Measurements from ENCODE around the gene MYL7.

The MYL7 gene

DNA sequence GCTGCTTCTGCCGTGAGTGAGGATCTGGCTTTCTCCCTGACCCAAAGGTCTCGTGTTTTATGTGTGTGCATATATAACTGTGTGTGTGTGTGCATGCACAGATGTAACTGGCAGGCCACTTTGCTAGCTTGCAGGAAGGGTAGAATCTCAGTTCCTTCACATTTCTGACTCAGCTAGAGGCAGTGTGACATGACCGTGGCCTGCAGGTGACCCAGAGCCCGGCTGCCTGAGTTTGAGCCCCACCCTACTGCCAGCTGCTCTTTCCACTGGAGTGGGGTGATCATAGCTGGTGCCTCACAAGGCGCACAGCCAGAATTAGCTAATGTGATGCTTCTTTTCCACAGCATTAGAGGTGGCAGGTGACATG, 9.3 kb upstream of the MYL7 start:
- no peak for DNase-seq (ENCODE audit: low read depth in 2 of 2)

DNA sequence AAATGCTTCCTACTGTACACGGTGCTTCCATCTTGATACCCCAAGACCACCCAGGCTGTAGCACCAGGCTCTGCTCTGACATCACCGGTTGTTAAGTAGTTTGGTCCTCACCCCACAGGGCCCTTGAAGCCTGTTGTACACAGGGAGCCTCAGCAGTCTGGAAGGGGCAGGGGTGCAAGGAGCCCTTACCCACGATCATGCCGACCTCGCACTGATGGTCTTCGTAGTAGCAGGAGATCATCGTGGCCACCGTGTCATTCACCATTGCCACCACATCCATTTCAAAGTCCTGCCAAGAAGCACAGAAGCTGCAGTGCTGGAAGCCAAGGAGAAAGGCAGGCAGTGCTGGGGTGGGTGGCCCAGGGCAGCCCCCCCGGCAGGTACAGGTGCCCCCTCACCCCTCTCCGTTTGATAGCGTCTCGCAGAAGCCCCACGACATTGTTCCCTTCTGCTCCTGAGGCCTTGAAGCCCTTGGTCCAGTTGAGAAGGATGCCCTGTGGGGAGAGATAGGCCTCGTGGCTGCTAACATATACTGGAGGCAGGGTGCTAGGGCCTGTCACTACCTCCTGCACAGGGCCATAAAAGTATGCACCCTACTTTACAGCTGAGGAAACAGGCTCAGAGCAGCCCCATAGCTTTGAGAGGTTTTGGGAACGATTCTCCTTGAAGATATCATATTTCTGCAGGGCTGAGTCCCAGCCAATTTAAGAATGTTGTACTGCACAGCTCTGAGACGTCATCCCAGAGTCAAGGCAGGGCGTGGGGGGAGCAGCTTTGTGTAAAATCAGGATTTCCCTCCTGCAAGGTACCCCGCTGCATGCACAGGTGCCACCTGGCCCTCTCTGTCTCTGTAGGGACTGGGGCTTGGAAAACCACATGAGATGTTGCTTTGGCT, 8.7 kb upstream of the MYL7 start:
- DNase-seq (ENCODE audit: low read depth in 2 of 2): no peak

DNA sequence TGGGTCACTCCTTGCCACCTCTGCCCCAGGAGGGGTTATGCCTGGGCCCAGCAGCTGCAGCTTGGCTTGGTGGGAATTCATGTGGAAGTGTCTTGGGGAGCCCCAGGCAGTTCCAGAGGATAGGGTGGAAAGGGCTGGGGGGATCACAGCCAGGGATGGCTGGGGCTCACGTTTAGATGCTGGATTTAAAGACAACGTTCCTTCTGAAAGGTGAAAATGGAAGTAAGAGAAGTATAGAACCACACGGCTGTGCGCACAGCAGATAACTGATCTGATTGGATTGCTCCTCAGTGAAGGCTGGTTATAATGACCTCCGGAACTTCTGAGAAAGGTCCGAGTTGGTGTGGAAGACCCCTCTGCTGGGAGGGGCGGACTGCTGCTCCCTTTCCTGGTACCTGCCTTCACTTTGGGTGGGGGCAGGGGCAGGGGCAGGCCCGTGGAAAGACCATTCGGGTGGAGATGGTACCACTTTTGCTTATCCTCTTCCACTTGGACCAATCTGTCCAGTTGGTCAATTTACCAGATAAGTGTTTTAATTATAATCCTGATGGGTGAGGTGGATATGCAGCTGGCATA, 7.9 kb upstream of the MYL7 start:
- DNase-seq (ENCODE audit: low read depth in 2 of 2): no peak

DNA sequence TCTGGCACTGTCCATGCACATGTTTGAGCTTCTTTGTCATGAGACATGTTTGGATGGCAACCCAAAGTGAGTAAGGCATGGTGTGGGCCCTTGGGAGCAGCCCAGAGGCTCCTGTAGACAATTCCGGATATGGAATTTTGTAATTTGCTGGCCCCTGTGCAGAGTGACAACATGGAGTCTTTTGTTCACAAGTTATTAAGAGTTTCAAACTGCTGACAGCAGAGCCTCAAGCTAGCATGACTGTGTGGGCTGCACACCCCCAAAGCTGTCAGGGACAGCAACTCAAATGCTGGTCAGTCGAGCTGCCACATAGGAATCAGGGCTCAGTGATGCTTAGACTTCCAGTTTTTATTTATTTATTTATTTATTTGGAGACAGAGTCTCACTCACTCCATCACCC, 7.0 kb upstream of the MYL7 start:
- no peak for DNase-seq (ENCODE audit: low read depth in 2 of 2)

DNA sequence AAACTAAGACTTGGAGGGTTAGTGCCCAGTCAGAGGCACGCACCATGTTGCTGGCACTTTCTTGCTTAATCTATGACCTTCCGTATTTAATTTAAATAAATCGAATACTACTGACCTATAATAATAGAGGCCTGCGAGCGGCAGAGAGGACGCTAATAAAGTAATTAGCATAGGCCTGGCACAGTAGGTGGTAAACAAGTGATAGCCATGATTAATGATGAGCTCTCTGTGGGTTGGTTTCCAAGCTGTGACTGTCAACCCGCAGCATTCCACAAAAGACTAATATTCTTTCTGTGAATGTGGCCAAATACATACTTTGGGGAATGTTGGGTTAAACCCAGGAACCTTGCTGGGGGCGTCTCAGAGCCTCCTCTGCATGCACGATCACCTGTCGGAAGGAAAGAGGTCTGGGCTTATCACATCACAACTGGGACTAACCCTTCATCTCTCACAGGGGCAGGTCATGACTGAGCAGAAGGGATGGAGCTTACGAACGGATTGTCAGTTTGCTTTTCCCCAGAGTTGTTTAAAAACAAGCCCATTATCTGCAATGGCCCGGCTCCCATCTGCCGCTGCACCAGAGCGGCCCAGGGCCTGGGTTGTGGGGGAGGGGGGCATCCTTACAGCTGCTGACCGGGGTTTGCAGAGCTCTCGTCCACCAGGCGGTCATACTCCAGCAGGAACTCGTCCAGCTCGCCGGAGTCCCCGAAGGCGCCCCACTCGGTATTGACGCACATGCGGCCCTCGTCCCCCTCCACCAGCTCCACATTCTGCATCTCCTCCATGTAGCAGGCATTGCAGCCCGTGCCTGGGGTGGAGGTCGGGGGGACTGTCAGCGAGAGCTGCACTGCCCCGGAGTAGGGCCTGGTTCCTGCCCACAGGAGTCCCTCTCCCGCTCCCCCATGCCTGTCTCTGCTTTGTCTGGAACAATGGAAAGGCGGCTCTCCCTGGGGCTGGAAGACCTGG, 6.2 kb upstream of the MYL7 start:
- DNase-seq (ENCODE audit: low read depth in 2 of 2): no peak

DNA sequence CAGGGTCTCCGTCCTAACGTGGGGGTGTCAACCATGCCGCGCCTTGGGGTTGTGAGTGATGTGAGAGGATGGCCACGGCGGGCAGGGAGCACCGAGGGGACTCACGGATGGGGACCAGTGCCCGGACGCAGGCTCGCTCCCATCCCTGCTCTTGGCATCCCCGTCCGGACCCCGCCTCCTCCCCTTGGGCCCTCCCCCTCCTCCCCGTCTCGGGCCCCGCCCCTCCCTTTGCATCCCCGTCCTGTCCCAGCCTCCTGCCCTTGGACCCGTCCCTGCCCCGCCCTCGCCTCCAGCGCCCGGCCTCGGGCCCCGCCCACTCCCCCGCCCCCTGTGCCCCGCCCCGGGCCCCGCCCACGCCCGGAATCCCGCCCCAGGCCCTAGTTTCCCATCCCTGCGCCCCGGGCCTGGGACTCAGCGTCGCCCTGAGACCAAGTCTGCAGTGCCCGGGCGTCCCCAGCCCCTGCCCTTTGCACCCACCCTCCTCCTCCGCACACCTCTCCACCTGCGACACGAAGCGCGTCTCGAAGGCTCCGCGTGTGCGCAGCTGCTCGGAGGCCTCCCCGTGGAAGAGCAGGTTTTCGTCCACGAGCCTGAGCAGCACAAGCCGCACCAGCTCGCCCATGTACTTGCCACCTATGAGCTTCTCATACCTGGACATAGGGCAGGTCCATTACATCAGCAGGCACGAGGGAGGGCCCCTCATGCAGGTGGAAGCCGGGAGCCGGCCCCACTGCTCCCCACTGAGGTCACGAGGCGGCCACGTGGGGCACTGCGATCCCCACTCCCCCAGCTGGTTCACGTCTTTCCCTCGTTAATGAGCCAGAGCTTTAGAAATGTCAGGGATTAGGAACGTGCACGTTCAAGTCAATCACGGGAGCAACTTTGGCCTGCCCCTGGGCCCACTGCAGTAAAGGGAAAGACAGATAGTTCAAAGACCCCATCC, 5.1 kb upstream of the MYL7 start:
- peak; percentile 13 to 40 for DNase-seq (ENCODE audit: low read depth in 2 of 2)

DNA sequence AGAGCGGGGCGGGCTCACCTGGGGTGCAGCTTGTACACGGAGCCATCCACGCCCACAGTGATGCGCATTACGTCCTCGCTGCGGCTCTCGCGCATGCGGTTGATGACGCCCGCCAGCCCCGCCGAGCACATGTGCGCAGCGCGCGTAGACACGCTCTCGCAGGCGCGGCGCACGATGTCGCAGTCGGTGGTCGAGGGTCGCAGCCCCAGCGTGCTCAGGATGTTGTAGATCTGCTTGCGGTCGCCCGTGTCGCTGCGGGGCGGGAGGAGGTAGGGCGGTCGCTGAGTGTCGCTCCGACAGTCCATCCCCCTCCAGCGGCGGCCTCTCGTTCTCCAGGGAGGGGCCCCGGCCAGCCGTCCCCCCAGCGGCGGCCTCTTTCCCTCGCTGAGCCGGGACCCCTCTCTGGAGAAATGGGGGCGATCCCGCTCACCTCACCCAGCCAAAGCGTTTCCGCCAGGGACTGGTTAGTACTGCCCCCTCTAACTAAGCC, 4.4 kb upstream of the MYL7 start:
- peak in 1 of 2 donors; percentile 40 for DNase-seq (ENCODE audit: low read depth in 2 of 2)

DNA sequence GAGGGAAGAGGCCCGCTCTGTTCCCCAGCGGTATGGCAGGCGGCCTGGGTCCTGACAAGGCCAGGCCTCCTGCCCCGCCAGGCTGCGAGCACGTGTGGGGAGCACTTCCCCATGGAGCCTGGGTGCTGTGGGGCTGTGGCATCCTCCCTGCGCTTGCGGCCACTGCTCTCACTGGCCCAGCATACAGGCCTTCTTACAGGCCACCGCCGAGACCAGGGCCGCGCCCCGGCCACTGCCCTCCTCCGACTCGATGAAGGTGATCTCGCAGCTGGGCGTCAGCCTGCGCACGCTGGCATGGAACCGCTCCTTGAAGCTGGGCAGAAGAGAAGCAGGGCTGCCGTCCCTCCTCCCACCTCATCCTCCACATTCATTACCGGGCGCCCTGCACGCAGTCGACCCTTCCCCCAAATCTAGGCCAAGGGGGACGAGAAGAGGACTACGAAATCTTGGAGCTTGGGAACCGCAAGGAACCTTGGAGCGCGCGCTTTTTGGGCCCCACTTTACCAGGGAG, 3.9 kb upstream of the MYL7 start:
- no peak for DNase-seq (ENCODE audit: low read depth in 2 of 2)

DNA sequence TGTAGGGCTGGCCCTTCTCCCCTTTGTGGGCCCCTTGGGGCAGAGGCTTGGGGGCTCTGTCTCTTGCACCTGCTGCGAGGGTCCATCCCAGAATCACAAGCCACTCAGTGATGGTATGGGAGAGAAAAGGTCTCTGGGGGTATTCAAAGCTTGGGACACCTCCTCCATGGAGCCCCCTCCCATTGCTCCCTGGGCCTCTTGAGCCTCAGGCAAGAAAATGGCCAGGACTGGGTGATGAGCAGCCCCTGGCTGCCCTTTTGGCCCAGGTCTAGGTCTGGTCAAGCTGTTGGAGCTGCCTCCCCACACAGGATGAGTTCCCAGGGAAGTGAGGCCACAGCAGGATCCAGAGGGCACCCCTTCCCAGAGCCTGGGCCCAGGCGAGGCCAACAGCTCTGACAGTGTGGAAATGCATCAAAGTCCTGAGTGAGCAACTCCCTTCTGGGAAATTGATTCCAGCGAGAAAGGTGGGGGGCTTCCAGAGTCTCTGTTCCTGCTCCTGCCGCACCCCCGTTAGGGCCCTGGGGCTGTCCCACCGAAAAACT, 3.4 kb upstream of the MYL7 start:
- no peak for DNase-seq (ENCODE audit: low read depth in 2 of 2)

DNA sequence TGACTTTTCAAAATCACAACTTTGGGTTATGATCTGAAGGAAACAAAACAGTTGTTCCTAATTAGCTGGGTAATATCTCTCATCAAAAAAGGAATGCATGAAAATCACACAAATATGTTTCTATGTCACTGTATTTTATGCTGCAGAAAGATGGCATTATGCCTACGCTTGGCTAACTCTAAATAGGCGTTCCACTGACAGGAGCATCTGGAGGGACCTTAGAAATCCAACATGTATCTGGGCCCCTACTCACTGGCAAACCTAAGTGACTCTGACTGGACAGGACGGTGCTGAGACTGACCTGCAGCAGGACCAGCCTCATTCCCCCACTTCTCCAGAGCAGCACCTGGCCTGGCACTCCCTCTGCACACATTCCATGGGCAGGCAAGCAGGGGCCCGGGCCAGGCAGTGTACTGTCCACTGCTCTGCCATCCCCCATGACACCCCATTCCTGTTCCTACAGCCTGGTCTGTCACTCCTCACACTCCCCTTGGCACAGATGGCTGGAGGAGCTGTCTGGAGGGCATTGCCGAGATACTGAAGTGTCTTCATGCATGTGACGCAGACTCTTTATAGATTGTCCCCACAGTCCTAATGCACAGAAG, 2.6 kb upstream of the MYL7 start:
- no peak for DNase-seq (ENCODE audit: low read depth in 2 of 2)

DNA sequence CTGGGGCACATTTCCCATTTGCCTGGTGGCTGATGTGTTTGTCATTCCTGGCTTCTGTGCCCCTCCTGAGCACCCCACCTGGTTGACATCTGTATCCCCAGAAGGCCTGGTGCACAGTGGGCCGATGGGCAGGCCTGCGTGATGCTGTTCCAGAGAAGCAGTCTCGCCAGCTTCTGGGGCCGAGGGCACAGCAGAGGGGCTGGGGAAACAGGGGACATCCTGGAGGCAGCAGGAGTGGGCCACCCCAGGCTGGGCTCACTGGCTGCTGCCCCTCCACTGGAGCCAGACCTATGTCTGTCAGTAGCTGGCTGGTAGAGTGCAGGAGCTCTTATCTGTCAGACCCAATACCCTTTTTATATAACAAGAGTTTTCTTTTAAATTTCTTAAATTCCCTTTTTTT, 896 bp upstream of the MYL7 start:
- DNase-seq (ENCODE audit: low read depth in 2 of 2): no peak

DNA sequence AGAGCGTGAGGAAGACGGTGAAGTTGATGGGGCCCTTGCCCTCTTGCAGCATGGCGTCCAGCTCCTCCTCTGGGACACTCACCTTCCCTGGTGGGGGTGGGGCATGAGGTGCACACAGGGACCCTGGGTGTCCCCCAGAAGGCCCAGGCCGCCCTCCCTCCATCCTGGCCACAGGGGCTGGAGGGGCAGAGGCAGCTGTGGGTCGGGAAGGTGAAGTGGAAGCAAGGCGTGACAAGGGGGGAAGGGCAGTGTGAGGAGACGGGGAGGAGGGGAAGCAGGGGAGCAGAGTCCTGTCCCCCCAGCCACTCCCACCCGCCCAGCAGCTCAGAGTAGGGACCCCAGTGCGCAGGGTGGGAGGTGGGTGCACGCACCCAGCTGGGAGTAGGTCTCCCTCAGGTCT, 791 bp downstream of the MYL7 start:
- no peak for DNase-seq (ENCODE audit: low read depth in 2 of 2)

DNA sequence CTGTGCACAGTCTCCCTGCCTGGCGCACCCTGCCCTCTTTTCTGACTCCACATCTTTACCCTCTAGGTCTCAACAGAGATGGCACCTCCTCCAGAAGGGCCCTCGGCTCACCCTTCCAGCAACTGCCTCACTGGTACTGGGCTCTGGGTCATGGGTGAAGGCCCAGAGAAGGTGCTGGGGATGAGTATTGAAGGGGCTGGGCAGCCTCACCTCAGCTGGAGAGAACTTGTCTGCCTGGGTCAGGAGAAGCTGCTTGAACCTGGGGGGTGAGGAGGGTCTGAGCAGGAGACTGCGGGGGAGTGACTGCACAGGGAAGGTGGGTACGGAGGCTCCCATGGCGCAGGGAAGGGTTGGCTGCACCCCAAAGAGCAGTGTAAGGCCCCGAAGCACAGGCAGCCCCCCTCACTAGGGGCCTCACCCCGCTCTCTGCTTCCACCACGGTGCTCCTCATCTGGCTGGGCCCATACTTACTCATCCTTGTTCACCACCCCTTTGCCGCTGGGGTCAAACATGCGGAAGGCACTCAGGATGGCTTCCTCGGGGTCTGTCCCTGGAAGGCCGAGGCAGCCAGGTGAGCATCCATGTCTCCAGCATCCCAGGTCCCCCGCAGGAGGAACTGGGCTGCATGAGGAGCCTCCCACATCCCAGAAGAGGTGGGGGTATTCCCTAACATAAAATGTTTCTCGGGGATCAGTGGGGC, 1.7 kb downstream of the MYL7 start:
- no peak for DNase-seq (ENCODE audit: low read depth in 2 of 2)

DNA sequence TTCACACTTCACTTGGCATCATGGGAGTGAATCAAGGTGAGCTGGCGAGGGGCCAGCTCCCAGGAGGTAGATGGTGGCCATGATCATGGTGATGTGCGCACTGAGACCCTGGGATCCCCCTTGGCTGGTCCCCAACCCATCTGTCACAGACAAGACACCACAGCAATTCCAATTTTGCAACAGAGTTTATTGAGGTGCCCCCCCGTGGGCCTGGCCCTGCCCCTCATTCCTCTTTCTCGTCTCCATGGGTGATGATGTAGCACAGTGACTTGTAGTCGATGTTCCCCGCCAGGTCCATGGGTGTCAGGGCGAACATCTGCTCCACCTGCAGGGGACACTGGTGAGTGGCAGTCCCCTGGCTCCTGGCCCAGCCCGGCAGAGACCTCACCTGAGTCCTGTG, 2.4 kb downstream of the MYL7 start:
- DNase-seq (ENCODE audit: low read depth in 2 of 2): no peak

DNA sequence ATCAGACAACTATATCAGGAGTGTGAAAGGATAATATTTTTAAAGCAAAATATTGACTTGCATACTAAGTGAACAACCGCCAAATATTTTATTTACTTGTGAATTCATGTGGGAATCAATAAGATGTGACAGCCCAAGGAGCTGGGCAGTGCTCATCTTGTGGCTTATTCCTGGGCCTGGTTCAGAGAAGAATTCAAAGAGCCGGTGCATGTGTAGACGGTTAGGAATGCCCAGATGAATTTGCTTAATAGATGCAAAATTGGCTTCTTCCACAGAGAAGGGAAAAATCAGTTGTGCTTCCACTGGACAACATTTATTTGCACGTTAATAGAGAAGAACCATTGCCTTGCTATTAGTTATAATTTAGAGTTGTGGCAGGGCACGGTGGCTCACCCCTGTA, 4.4 kb downstream of the MYL7 start:
- no peak for DNase-seq (ENCODE audit: low read depth in 2 of 2)

DNA sequence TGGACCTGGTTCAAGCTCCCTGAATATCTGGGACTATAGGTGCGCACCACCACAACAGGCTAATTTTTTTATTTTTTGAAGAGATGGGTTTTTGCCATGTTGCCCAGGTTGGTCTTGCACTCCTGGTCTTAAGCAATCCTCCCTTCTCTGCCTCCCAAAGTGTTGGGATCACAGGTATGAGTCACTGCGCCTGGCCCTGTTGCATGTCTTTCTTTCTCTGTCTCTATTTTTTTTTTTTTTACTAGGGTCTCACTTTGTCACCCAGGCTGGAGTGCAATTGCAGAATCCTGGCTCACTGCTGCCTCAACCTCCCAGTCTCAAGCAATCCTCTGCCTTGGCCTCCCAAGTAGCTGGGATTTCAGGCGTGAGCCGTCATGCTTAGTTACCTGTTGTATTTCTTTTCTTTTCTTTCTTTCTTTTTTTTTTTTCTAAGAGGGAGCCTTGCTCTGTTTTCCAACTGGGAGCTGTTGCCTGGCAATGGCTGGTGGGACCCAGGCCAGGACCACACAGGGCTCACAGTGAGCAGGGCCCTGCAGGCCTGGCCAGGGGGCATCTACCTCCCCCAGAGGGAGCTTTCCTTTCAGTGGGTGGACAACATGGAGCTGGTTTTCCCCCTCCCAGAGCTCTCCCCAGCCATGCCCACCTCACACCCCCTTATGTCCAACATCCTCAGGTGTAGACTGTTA, 6.0 kb downstream of the MYL7 start:
- no peak for DNase-seq (ENCODE audit: low read depth in 2 of 2)

DNA sequence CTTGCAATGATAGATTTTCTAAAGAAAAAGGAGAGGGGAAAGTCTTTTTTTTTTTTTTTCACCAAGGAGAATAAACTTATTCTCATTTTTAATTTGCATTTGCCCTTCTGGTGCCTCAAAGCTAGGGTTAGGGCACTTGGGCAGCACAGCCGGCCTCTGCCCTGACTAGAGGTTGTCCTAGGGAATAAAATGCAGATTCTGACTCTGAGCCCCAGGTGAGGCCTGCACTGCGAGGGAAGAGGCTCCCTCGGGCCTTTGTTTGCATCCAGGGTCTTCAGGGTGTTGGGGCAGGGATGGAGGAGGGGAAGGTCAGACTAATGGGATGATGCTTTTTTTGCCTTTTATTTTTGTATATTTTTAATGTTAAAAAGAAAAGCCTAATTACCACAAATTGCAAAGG, 7.8 kb downstream of the MYL7 start:
- DNase-seq (ENCODE audit: low read depth in 2 of 2): no peak

DNA sequence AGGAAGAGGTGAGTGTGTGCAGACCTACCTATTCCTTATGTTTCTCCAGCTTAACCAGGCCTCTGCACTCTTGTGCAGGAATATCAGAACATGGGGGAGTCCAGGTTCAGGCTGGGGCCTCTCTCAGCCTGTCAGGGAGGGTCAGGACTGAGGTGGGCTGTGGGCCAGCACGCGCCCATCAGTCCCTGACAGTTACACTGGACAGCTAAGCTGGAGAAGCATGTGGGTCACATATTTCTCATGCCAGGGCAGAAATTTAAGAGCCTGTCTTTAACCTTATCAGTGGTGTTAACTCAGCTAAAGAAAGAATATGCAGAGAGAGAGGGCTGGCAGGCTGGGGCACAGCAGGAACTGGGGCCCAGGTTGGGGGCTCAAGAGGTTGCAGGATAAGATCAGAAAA, 9.1 kb downstream of the MYL7 start:
- DNase-seq (ENCODE audit: low read depth in 2 of 2): no peak

Measured in stimulated activated CD4-positive, alpha-beta T cell treated with anti-CD3 and anti-CD28 coated beads, Interleukin-1b, Interleukin-23, amount 100 ng/mL, for 1 hour (primary cell).